HG02642 (cell line): Measurements from ENCODE around the gene PAAF1.

Source experiments
- ATAC-seq: cut with Tn5 transposase; IDR thresholded peaks from one replicate; pipeline ENCODE4 v1.9.1; 2021; ENCODE audit warnings: mild to moderate bottlenecking; ENCODE audit not compliant: unreplicated experiment, poor library complexity

The PAAF1 gene

GRCh38 chr11:73944085-73944484, 67.3 kb downstream of the PAAF1 start:
- ATAC-seq, result no peak

GRCh38 chr11:73944901-73945300, 68.1 kb downstream of the PAAF1 start:
- no peak for ATAC-seq

GRCh38 chr11:73945396-73945795, 68.6 kb downstream of the PAAF1 start:
- ATAC-seq, result no peak

- no peak for ATAC-seq
Observed at GRCh38 chr11:73946798-73947458, 70.1 kb downstream of the PAAF1 start.

DNA sequence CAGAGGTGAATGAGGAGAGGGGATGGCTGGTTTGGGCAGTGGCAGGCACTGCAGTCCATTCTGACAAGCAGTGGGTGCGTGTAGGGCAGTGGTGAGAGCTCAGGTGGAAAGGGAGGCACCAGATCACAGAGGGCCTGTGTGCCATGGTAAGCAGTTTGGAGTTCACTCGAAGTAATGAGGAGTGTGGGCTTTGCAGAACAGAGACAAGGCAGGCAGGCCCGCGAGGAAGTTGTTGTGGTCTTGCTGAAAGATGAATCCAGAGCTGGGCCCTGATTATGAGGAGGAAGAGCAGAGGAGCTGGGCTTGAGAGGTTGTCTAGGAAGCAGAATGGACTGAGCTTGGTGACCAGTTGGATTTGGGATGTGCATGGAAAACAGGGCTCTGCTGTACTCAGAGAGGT, 72.4 kb downstream of the PAAF1 start:
- ATAC-seq, result no peak

GRCh38 chr11:73949912-73950311, 73.1 kb downstream of the PAAF1 start:
- no peak for ATAC-seq

- peak; percentile 75 for ATAC-seq
Observed at GRCh38 chr11:73950869-73951710, 74.3 kb downstream of the PAAF1 start, which contains the start of gene DNAJB13. DNAJB13 (plus strand) TSS chr11:73951026; CDS start chr11:73951070, 44 bp downstream.

DNA sequence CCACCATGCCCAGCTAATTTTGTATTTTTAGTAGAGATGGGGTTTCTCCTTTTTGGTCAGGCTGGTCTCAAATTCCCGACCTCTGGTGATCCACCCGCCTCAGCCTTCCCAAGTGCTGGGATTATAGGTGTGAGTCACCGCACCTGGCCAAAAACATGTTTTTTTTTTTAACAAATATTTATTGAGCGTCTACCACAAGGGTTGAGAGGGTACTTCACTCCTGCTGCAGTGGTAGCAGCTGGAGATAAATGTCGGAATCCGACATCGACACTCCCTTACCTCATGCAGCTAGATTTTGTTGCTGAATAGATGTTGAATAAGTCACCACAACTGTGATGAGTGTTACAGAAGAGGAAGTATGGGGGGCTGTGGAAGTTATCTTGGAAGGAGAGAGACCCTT, 75.0 kb downstream of the PAAF1 start:
- ATAC-seq, result no peak

- no peak for ATAC-seq
Observed at GRCh38 chr11:73956876-73957653, 80.3 kb downstream of the PAAF1 start.

GRCh38 chr11:73957654-73958361, 81.0 kb downstream of the PAAF1 start:
- no peak for ATAC-seq

DNA sequence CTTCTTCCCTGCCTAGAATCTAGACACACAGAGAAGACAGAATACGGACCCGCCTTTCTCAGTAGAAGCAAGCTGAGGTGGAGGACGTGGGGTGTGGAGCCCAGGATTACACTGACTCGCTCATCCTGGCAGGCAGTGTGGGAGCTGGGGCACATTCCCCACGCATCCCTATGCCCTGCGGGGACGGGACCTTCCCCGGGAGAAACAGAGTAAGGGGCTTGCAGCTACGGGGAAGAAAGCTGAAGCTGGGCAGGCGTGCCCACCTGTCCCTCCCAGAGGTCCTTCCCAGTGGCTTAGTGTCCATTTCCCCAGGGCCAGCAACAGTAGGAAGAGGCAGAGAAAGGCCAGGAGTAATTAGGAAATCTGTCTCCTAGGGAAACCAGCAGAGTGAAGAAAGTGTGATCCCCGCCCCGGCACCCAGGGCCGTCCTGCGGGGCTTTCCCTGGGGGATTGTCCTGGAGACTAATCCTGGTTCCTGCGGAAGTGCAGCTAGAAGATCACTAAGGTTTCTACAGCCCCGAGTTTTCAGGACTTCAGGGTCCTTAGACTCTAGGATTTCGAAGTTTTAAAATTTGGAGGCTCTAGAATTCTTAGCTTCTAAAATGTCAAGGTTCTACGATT, 81.8 kb downstream of the PAAF1 start:
- ATAC-seq, result no peak

GRCh38 chr11:73961321-73961720, 84.5 kb downstream of the PAAF1 start:
- no peak for ATAC-seq

- no peak for ATAC-seq
Observed at GRCh38 chr11:73962101-73962705, 85.4 kb downstream of the PAAF1 start.

- ATAC-seq, result no peak
Observed at GRCh38 chr11:73963861-73964260, 87.1 kb downstream of the PAAF1 start.

GRCh38 chr11:73965076-73965763, 88.4 kb downstream of the PAAF1 start:
- no peak for ATAC-seq

DNA sequence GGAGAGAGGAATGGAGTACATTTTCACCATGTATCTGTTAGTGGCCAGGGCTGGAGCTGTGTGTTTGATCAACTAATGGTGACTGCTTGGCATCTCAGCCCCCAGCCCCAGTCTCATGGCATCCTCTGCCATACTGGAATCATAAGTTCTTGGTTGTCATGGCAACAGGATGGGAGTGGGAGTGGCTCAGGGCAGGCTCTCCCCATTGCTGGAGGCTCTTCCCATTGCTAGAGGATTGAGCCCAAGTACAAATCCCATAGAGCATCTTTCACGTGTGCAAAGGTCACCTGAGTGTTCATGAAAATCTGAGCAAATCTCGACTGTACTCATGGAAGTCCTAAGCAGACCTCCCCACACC, 88.9 kb downstream of the PAAF1 start:
- no peak for ATAC-seq

- ATAC-seq, result no peak
Observed at GRCh38 chr11:73968356-73968966, 91.7 kb downstream of the PAAF1 start.

DNA sequence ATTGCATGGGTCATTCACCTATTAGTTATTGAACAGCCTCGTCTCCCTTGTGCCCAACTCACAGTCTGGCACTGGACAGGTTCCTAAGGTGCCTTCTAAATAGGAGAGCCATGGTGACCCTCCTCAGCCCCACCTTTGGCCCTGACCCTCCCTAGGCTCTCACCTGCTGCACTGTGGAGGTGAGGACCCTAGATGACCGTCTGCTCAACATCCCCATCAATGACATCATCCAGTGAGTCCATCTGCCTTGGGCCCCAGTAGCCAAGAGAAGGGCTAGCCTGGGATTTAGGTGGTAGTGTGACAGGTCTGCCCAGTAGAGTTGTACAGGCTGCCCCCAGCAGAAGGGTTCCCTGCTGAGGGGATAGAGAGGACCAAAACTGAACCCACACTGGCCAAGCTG, 92.3 kb downstream of the PAAF1 start:
- no peak for ATAC-seq
